ENCODE data around the gene RB1. TPM values are rescaled to one million over a fixed set of nuclear protein-coding genes. Genes with fewer than 3 reads are reported as not detected.

RB1 gene
- total RNA-seq, 1 donor from 2014 or later, result 41.0 TPM

GRCh38 chr13:48281556-48281955 lies 22.0 kb upstream of the RB1 start:
- TF ChIP-seq, protein P1, sequence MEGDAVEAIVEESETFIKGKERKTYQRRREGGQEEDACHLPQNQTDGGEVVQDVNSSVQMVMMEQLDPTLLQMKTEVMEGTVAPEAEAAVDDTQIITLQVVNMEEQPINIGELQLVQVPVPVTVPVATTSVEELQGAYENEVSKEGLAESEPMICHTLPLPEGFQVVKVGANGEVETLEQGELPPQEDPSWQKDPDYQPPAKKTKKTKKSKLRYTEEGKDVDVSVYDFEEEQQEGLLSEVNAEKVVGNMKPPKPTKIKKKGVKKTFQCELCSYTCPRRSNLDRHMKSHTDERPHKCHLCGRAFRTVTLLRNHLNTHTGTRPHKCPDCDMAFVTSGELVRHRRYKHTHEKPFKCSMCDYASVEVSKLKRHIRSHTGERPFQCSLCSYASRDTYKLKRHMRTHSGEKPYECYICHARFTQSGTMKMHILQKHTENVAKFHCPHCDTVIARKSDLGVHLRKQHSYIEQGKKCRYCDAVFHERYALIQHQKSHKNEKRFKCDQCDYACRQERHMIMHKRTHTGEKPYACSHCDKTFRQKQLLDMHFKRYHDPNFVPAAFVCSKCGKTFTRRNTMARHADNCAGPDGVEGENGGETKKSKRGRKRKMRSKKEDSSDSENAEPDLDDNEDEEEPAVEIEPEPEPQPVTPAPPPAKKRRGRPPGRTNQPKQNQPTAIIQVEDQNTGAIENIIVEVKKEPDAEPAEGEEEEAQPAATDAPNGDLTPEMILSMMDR (IDR thresholded peaks at IDR 0.05), result no peak
- intact Hi-C loops (cut with DNase I), result no loop called here
- Histone ChIP-seq H3K27me3 (no peaks in the 10 kb centered on the region), H3K27ac (no peak overlapping the region), H3K36me3 (no peaks in the 10 kb centered on the region), H3K4me3 (no peak overlapping the region), H3K9me3 (no peaks in the 10 kb centered on the region), H3K4me1 (no peaks in the 10 kb centered on the region)
- DNase-seq (no peak), ATAC-seq (no peak)

DNA sequence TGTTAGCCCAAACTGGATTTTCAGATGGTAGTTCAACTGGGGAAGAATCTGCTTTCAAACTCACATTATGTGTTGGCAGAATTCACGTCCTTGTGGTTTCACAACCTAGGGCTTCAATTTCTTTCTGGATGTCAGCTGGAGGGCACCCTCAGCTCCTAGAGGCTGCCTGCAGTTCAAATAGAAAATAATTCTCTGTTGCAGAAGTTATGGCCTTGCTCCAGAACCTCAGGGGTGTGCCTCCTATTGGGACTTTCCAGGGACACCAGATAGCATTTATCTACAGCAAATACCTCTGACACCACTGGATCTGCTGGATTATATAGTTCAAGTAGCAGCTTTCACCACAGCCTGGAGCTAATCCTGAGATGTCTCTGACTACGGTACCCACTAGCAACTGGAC lies 11.8 kb upstream of the RB1 start:
- Histone ChIP-seq H3K27ac (no peak overlapping the region), H3K9me3 (no peaks in the 10 kb centered on the region), H3K36me3 (no peaks in the 10 kb centered on the region), H3K27me3 (no peaks in the 10 kb centered on the region), H3K4me1 (no peaks in the 10 kb centered on the region), H3K4me3 (no peak overlapping the region)
- intact Hi-C loops (cut with DNase I), result no loop called here
- DNase-seq (no peak), ATAC-seq (no peak)
- TF ChIP-seq, protein P1 (IDR thresholded peaks at IDR 0.05), result no peak

GRCh38 chr13:48292650-48293049 lies 10.9 kb upstream of the RB1 start:
- intact Hi-C loops (cut with DNase I), result no loop called here
- TF ChIP-seq, protein P1 (IDR thresholded peaks at IDR 0.05), result no peak
- ATAC-seq, result no peak

DNA sequence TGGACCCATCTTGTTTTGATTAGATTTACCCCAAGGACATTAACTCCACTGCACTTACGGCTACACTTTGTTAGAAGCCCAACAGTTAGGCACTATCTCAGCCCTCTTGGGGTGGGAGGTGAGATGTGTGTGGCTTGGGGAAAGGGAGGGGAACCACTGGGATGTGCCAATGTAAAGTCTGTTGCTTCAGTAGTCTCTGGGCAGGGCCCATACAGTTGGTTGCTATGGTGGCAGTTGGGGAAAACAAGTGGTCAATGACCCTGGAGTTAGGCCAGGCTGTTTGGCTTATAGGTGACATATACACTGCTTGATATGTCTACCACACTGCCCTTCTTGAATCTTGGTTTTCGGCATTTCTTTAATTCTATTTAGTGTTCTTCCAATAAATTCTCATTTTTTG lies 8.9 kb upstream of the RB1 start:
- no peaks in the 10 kb centered on the region for H3K27me3 ChIP-seq
- TF ChIP-seq, protein P1 (IDR thresholded peaks at IDR 0.05), result no peak
- no peak overlapping the region for H3K27ac ChIP-seq
- DNase-seq (no peak), ATAC-seq (peak; percentile 47)
- no peaks in the 10 kb centered on the region for H3K4me1 ChIP-seq
- intact Hi-C loops (cut with DNase I), result no loop called here
- no peaks in the 10 kb centered on the region for H3K36me3 ChIP-seq
- no peaks in the 10 kb centered on the region for H3K9me3 ChIP-seq
- H3K4me3 ChIP-seq, result no peak overlapping the region

More at GRCh38 chr13:48292650-48293049, 10.9 kb upstream of the RB1 start:
- Histone ChIP-seq H3K36me3 (no peaks in the 10 kb centered on the region), H3K4me3 (no peak overlapping the region), H3K27ac (no peak overlapping the region), H3K9me3 (no peaks in the 10 kb centered on the region), H3K4me1 (no peaks in the 10 kb centered on the region), H3K27me3 (no peaks in the 10 kb centered on the region)
- DNase-seq, result no peak

DNA sequence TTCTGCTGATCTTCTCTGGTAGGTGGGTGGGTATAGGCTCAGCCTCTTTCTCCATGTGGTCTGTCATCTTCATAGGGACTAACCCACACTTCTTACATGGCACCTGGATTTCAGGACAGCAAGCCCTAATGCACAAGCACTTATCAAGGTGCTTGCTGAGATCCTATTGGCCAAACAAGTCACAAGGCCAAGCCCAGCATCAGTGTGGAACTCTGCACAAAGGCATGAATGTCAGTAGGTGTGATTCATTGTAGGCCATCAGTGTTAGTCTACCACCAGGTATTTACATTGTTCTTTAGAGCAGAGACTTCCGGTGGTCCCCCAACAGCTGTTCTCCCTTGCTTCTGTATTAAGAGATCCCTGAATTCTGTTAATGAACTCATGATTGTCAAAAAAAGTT lies 8.3 kb upstream of the RB1 start:
- H3K27me3 ChIP-seq, result no peaks in the 10 kb centered on the region
- H3K36me3 ChIP-seq, result no peaks in the 10 kb centered on the region
- intact Hi-C loops (cut with DNase I), result no loop called here
- ATAC-seq (no peak), DNase-seq (no peak)
- H3K27ac ChIP-seq, result no peak overlapping the region
- H3K4me3 ChIP-seq, result no peak overlapping the region
- TF ChIP-seq, protein P1 (IDR thresholded peaks at IDR 0.05), result no peak
- no peaks in the 10 kb centered on the region for H3K4me1 ChIP-seq
- H3K9me3 ChIP-seq, result no peaks in the 10 kb centered on the region

GRCh38 chr13:48296528-48296927 lies 7.0 kb upstream of the RB1 start:
- Histone ChIP-seq H3K27me3 (no peaks in the 10 kb centered on the region), H3K4me1 (no peaks in the 10 kb centered on the region), H3K36me3 (no peaks in the 10 kb centered on the region), H3K9me3 (no peaks in the 10 kb centered on the region), H3K4me3 (no peak overlapping the region), H3K27ac (no peak overlapping the region)
- TF ChIP-seq, protein P1 (IDR thresholded peaks at IDR 0.05), result no peak
- intact Hi-C loops (cut with DNase I), result no loop called here
- ATAC-seq (no peak), DNase-seq (no peak)

Measured in upper lobe of right lung (tissue), 1 donor.